Posterior vena cava (tissue), 2 donors: ENCODE data around the gene DROSHA. TPM values are rescaled to one million over a fixed set of nuclear protein-coding genes. Genes with fewer than 3 reads are reported as not detected.

Experiments used
- DNase-seq: peaks from one replicate; pipeline ENCODE4 v3.0.0-alpha.2; 2020; ENCODE audit warnings: low spot score
- intact Hi-C, 2 donors: fragments of 100-400 bp; cut with DNase I; formaldehyde crosslinking; loops; one replicate each; pipeline versions ENCODE4 v1.14.1 to v1.14.2; 2022 to 2023
- total RNA-seq, 2 donors: library from RNA; stranded (reverse); fragmentation: NEBNext Ultra II Directional; extraction: Animal tissue kit (Norgen Biotek cat#: 25700); gene quantifications; one replicate each; pipeline ENCODE4 v1.2.1, GENCODE V29; 2021
- donor health status: DM: yes; HTN: yes; CAD: no.
- donor health status: DM: yes; HTN: yes; CAD: no.

The DROSHA gene
- total RNA-seq, 2 donors from 2014 or later: 36.9 to 39.3 TPM

GRCh38 chr5:31531543-31531887, 378 bp downstream of the DROSHA start:
- intact Hi-C loops: no loop called here
- no peak for DNase-seq

DNA sequence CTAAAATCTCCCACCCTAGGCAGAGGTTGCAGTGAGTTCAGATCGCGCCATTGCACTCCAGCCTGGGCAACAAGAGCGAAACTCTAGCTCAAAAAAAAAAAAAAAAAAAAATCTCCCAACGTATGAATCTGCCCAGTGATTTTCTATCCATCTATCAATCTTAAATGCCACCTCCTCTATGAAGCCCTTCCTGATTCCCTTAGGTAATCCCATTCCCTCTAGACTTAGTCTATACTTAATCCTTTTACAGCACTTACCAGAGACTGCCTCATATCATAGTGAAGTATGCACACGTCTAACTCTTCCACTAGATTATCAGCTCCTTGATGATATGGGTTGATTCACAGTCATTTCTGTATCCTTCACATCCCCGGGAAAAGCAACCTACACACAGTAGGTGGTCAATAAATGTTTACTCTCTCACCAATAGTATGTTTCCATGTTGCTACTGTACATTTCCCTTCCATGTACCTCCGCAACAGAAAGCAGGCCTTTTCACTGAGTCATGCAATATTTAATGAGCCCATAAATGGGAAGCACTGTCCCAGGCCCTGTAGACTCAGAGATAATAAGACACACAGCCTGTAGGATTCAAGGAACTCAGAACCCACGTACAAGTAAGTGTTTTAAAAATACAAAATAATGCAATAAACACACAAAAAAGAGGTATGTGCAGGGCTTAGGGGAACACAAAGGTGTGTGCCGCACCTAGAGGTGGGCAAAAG, 1.2 kb downstream of the DROSHA start:
- intact Hi-C loops: no loop called here

DNA sequence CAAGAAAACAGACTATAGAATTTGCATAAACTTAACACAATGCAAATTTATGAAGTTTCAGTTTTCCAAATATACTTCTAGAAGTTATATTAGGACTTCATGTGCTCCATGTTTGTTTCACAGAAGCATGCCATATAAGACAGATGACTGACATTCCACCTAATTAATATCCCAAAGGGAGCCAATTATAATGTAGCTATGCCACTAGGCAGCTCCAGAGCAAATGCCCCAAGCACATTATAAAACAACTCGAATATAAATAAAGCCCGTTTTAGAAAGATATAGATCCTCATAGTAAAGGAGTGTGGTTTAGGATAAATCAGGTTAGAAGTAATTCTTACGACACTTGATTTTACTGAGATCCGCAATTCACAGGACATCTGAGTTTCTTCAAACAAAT, 8.9 kb downstream of the DROSHA start:
- intact Hi-C loops: no loop called here

More for the DNA sequence above, 1.2 kb downstream of the DROSHA start:
- no peak for DNase-seq

DNA sequence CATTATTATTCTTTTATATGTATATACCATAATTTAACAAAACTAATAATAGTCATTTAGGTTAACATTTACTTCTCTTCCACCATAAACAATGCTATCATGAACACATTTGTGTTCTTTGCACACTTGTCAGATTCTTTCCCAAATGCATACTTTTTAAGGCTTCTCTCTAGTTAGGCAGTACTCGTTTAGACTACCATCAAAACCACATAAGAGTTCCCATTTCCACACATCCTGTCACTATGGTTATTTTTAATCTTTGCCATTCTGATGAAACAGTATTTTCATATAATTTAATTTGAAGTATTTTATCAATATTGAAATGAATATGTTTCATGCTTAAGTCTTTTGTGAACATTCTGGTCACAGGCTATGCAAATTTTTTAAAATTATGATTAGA, 15.1 kb downstream of the DROSHA start:
- DNase-seq: no peak
- intact Hi-C loops: no loop called here

More for the DNA sequence above, 8.9 kb downstream of the DROSHA start:
- no peak for DNase-seq

GRCh38 chr5:31511305-31511704, 20.6 kb downstream of the DROSHA start:
- DNase-seq: no peak
- intact Hi-C loops: no loop called here

DNA sequence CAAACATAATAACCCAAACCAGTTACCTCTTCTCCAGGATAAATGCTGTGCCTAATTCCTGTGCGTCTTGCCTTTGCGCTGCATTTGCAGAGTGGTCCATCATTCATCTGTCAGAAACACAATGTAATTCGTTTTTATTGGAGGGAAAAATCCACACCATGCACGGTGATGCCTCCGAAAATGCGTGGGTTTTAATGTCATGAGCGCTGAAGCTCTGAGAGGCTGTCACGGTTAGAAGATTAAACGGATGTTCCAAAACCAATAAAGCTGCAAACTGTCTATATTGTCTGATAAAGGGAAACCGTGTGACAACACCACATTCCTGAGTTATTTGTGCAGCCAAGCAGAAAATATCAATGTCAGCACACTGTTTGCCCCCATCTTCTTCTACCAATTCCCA, 27.4 kb downstream of the DROSHA start:
- intact Hi-C loops: no loop called here
- no peak for DNase-seq

- no peak for DNase-seq
- intact Hi-C loops: no loop called here
These were observed 29.4 kb downstream of the DROSHA start for GRCh38 chr5:31502506-31502905.

DNA sequence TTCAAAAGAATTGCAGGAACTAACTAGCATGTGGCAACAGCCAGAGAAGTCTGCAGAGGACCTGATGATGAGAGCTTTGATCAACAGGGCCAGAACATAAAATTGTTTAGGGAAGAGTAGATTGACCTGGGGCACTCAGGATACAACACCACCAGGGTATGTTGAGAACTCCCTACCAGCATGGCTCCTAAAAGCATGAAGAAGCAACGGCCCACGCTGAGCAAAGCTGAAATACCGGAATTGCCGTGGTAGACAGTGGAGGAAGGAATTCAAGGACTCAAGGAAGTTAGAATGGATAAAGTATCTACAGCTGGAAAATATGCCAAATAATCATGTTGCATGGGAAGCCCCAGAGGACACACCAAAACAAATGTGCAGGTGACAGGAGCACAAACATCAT, 31.6 kb downstream of the DROSHA start:
- intact Hi-C loops: no loop called here
- no peak for DNase-seq

- no peak for DNase-seq
- intact Hi-C loops: no loop called here
These were observed 35.0 kb downstream of the DROSHA start for GRCh38 chr5:31496891-31497290.

DNA sequence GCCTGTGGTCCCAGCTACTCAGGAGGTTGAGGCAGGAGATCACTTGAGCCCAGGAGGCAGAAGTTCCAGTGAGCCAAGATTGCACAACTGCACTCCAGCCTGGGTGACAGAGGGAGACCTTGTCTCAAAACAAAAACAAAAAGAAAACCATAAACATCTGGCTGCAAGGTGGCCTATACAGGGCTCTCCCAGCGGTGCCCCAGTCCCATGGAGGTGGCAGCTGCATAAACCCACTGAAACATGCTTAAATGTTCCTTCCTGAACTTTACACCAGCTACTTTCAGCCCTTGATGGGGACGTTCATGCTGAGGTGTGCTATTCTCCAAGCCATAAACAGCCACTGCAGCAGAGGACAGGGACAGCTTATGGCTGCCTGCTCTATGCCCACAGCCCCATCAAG, 35.6 kb downstream of the DROSHA start:
- intact Hi-C loops: no loop called here
- DNase-seq: no peak

DNA sequence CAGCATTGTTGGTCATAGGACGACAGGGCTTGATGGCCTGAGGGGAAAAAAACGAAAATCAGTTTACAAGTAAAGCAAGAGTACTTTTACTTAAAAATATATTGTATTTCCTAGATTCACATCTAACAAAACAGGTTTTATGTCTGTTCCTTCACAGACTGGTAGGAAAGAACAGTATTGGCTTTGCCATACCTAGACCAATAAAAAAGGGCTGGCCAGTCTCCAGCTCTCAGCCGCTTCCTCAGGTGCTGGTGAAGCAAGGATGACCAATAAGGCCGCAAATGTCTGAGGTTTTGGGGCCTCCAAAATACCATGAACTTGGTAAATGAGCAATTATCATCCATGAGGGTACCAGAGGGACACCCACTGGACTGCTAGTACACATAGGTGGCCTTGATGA, 36.6 kb downstream of the DROSHA start:
- intact Hi-C loops: no loop called here
- no peak for DNase-seq

DNA sequence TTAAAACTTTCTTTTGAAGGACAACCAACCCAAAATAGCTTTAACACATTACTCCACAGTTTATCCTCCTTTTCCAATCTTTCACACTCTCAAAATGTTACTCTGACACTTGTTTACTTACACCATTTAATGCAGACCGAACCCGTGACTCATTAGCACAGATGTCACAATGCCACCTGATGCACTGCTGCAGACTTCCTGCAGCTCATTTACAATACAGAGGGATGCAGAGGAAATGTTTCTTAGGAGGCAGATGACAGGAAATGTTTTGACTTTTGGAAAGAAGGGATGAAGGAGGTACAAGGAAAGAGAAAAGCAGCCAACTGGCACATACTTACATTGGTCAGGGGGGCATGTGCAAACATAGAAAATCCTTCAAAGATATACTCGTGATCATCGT, 39.0 kb downstream of the DROSHA start:
- no peak for DNase-seq
- intact Hi-C loops: no loop called here

DNA sequence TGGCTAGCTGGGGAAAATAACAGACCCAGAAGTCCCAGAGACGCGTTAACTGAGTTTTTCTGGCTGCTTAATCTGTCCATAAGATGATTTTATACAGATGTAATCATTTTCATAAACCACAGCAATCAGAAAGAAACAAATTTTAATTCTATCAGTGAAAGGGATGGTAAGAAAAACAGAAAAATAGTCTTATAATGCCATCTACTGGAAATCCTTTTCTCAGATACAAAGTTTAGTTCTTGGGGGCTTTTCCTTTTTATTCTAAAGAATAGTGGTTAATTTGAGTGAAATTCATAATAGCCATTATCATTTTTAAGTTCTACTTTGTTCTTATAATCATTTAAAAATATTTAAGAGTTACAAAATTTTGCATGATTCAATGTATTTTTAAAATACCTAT, 44.4 kb downstream of the DROSHA start:
- DNase-seq: no peak
- intact Hi-C loops: no loop called here

- no peak for DNase-seq
- intact Hi-C loops: no loop called here
These were observed 45.5 kb downstream of the DROSHA start for GRCh38 chr5:31486441-31486840.

- intact Hi-C loops: no loop called here
- DNase-seq: no peak
These were observed 46.3 kb downstream of the DROSHA start for GRCh38 chr5:31485376-31486207.

DNA sequence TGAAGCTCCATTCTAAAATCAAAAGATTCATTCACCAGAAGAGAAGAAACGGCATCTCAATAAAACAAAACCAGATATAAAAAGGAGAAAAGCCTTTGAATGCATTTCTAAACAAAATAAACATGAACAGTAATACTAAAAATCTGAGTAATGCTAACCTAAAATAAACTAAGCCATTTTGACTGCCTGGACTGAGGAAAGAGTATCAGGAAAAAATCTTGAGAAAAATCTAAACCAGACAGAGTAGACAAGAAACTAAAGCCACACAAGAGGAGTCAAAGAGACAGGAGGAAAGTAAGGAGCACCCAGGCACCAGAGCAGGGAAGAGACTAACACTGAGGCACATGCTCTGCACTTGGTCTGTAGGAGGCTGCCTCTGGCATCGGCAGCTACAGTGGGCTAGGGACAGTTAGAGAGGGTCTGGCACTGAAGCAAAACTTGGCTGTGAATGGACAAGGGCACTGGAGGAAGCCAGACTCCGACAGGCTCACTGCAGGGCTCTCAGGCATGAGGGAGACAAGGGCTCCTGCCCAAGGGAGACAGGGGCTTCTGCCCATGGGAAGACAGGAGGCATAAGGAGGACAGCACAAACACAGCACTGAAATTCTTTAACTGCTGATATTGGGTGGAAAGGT, 50.2 kb downstream of the DROSHA start:
- intact Hi-C loops: no loop called here
- DNase-seq: no peak

GRCh38 chr5:31479706-31480105, 52.2 kb downstream of the DROSHA start:
- intact Hi-C loops: no loop called here
- no peak for DNase-seq

DNA sequence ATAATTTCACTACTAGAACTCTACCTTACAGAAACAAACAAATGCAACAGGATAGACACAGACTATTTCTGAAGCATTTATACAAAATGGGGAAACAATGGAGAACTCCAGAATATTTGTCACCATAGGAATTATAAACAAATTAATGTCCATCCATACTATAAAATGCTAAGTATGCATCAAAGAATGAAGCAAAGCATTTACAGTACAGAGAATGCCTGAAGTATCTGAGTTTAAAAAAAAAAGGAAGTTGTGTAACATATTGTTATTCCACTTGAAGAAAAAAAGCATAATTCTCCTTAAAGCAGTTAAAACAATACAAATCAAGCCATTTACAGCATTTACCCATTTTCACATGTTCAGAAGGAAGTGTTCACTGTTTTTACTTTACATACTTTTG, 53.0 kb downstream of the DROSHA start:
- intact Hi-C loops: no loop called here
- no peak for DNase-seq

- DNase-seq: no peak
- intact Hi-C loops: no loop called here
These were observed 53.9 kb downstream of the DROSHA start for GRCh38 chr5:31477971-31478370.

- DNase-seq: no peak
- intact Hi-C loops: no loop called here
These were observed 54.4 kb downstream of the DROSHA start for GRCh38 chr5:31477516-31477915.

GRCh38 chr5:31476738-31477141, 55.2 kb downstream of the DROSHA start:
- no peak for DNase-seq
- intact Hi-C loops: no loop called here
